GM21786 (cell line): ENCODE data around the gene PKHD1.

ENCODE experiments used
- ATAC-seq: cut with Tn5 transposase; IDR thresholded peaks from one replicate; pipeline ENCODE4 v1.9.1; 2021; ENCODE audit not compliant: unreplicated experiment

Gene PKHD1

DNA sequence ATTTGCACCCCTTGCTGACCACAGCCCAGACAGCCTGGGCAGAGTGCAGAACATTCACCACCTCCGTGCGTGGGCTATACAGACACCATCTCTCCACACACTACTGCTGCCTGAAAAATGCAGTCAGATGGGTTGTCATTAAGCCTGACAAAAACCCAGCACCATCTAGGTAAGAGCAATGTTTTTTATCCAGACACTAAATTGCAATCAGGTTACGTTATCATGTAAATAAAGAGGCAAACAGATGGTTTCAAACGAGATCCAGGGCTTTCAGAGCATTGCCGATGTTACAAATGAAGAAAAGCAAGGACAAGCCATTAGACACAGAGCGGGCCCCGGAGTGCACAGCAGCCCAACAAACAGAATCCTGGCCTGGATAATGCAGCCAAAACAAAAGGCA is 269.6 kb downstream of the PKHD1 start:
- ATAC-seq, result no peak

DNA sequence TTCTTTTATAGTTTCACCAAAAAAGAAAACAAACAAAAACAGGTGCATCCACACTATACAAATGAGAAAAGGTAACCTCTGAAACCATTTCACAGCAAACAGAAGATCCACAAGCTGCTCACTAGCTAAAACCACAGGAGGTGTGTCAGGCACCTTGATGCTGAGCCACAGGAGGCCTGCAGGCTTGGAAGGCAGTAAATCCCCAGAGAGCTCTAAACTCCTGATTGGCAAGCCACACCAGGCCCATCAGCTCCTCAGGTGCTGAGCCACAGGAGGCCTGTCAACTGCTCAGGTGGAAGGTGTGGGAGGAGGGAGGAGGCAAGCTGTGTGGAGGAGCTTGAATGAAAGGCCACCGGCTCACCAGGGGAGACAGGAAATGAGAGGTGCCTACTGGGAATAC is 273.0 kb downstream of the PKHD1 start:
- peak; percentile 70 for ATAC-seq

DNA sequence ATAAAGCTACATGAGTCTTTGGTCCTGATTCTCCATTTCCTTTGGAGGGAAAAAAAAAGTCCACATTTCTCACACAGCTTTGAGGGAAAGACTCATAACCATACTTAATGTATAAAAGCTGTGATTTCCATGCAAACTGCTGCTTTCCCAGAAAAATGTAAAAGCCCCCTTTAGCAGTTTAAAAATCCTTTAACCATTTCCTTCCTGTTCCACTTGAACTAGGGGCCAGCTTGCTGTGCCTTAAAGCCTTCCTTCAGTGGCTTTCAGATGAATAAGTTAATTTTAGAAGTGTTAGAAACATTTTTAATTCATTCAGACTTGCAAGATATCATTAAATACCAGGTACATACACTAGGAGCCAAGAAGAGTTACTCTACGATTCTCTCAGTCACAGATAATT is 273.5 kb downstream of the PKHD1 start:
- ATAC-seq, result no peak

DNA sequence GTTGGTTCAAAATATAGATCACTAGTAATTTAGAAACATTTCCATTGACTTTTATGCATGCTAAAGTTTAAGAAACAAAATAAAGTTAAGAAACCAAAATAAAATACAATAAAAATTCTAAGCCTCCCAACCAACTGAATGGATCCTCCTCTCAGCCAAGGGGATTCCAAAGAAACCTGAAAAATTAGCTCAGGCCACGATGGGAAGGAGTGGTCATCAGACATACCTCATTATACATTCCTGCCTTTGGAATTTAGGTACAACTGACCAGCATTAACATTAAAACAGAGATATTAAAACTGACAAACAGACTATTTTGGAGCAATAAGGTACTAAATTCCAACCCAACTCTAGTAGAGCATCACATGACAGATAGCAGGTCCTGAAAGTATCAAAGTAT is 275.2 kb downstream of the PKHD1 start:
- no peak for ATAC-seq

DNA sequence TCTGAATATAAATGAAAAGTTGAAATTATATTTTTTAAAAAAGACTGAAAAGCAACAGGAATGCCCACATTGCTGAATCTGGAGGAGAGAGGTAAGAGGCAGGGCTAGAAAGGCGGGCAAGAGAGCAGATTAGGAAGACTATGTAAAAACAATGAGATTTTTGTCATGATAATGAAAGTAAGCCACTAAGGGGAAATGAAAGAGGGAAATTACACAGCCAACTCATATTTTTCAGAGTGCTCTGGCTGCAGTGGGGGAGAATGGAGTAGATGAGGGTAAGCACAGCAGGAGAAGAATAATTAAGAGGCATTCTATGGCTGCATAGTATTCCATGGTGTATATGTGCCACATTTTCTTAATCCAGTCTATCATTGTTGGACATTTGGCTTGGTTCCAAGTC is 281.9 kb downstream of the PKHD1 start:
- peak; percentile 99 for ATAC-seq

DNA sequence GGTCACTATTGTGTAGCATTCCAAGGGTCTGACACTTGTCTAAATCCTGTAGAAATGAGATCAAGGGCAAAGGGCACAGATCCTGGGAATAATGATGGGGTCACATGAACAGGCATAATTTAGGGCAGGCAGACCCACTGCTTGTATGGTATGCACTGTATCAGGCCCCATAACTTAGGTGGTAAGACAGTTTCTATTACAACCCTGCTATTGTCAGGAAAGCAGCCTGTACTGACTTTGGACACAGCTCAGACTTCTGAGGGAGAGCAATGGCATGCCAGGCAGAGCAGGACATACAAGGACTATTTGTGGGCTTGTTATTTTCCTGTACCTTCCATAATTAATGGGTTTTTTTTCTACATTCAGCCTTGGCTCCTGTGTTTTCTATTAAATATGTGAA is 286.8 kb downstream of the PKHD1 start:
- ATAC-seq, result no peak

DNA sequence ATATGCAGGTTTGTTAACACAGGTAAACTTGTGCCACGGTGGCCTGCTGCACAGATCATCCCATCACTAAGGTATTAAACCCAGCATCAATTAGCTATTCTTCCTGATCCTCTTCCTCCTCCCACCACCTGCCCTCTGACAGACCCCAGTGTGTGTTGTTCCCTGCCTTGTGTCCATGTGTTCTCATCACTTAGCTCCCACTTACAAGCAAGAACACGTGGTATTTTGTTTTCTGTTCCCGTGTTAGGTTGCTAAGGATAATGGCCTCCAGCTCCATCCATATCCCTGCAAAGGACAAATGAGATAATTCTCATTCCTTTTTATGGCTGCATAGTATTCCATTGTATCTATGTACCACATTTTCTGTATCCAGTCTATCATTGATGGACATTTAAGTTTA is 294.0 kb downstream of the PKHD1 start:
- no peak for ATAC-seq

DNA sequence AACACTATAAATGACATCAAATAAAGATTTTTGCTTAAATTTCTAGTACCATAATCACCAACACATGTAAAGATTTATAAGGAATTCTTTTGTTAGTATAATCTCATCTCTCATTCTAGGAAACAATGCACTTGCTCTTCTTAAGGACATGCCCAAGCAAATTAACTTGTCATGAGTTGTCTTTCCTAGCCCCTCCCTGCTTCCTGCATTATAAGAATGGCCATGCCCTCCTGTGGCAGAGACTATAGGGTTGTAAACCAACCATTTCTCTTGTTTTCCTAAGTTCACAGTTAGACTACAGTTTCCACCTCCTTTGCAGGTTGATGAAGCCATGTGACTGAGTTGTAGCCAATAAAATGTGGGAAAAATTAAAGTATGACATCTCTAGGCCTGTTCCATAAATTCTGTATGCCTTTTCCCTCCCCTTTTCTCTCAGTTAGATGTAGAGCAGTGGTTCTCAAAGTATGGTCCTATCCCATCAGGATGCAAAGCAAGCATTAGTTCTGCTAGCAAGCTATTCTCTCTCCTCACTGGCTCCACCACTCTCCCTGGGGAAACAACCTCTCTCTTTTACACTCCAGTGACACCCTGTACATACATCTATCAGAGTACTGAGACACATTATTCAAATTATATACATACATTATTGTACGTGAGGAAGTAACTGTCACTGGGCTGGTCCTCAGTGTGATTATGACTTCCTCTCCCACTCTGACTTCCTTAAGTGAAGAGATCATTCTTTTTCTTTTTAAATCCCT is 295.0 kb downstream of the PKHD1 start:
- ATAC-seq, result no peak

DNA sequence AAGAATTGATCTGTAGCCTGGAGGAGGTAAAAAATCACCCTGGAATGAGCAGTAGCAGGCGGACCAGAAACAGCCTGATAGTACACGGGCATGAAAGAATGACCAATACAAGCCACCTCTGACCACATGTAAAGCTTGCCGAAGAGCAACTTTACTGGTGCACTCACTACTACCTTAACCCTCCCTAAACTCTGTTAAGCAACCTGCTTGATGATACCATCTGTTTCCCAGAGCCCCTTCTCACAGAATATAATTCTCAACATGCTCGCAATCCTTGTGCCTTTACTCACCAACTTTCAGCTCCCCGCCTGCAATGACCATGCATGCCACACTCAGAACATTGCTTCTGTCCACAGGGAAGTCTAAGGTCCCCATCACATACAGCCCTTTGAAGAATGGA is 296.5 kb downstream of the PKHD1 start:
- ATAC-seq, result no peak

DNA sequence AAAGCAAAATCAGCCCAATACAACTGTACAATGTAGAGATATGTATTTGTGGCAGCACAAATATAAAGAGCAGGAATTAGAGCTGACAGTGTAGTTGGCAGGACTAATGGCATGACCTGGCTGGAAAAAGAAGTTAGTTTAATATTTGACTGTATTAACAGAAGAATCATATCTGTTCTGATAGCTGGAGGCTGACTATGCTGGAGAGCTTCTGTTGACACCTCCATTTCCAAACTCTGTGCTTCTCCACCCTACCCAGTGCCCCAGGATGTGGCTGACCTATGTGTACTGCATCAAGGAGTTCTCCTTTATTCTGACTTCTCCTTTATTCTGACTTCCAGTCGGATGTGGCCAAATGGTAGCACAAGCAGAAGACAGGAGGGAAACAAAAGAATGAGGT is 299.3 kb downstream of the PKHD1 start:
- ATAC-seq, result no peak

DNA sequence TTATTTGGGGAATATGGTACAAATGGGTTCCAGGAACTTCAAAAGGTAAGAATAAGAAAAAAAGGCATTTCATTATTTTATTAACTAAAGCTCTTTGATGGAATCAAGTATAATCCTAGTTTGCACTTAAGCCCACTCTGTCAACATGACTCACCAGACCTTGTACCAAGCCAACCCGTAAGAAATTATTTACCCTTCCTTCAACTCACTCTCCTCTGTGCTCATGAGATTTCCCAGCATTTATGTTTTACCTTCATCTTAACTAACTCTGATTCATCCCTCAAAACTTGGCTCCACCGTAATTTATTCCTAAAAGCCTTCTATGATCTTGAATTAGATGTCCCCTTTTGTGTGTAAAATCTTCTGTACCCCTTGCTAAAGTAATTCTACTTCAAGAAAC is 308.7 kb downstream of the PKHD1 start:
- ATAC-seq, result no peak

DNA sequence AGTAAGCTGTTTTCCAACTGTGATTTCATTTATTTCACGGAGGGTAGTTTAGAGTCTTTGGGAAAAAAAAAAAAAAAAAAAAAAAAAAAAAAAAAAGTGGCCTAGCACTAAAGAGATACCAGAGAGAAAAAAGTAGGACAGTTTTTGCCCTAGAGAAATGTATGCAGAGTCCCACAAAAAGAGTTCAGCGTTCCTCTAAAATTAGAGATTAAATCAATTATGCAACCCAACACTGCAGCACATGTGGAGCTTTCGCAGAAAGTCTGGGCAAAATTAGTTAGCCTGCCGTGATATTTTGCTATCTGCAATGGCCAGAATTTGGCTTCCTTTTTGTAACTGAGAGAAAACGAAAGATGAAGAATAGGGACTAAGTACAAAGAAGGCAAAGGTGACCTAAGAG is 309.8 kb downstream of the PKHD1 start:
- ATAC-seq, result no peak

DNA sequence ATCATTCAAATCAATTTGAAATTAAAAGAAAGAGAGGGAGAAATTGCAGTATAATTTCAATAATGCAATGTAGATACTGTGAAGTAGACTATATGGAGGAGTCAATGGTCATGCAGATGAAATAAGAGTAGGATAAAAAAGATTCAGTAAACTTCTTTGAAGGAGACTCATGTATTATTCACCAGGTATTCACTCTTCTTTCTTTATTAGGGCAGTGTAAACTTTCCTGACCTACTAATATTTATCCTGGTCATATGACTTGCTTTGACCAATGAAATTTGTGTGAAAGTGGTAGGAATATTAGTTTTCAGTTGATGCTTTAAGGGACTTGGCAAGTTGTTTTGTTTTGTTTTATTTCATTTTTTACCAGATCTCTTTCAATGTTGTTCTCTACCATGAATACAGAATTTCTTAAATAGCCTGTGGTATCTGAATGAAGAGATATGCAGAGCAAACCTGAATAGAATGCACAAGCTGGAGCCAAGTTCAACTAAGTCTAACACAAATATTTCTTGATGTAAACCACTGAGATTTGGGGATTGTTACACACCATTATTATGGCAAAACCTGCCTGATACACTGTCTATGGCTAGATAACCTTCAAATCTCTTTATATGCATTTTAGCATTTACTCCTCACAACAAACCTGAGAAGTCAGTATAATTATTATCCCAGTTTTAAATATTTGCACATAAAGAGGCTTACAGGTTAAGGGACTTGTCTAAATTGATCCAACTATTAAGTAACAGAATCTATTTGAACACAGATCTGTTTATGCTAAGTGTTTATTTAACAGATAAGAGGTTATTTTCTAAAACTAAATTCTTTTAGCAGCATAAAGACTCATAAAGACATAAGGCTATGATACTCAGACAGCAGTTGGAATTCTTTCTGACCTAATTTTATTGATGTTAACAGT is 311.2 kb downstream of the PKHD1 start:
- ATAC-seq, result no peak

DNA sequence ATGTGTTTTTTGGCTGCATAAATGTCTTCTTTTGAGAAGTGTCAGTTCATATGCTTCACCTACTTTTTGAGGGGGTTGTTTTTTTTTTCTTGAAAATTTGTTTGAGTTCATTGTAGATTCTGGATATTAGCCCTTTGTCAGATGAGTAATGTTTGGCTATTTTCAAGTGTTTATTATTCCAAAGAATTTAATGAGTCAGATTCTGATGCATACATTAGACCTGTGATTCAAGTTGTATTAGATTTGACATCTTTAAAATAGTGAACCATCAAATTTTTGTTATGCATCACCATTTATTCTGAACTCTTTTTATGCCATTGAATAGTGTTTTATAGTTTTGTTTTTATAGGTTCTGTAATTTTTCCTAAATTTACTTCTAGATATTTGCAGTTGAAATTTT is 319.3 kb downstream of the PKHD1 start:
- no peak for ATAC-seq

DNA sequence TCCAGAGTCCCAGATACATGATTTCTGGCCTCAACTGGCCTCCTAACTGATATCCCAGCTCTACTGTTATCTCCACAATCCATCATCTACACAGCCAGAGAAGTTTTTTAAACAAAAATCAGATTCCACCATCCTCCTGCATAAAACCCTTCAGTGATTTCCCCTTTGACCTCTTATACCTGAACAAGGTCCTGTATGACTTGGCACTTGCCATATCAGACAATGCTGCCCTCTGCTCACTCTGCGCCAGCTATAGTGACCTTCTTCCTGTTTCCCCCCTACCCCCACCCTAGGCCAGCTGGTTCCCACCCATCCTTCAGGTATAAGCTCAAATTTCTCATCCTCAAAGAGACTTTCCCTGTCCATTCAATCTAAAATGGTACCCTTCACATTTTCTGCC is 322.2 kb downstream of the PKHD1 start:
- no peak for ATAC-seq

DNA sequence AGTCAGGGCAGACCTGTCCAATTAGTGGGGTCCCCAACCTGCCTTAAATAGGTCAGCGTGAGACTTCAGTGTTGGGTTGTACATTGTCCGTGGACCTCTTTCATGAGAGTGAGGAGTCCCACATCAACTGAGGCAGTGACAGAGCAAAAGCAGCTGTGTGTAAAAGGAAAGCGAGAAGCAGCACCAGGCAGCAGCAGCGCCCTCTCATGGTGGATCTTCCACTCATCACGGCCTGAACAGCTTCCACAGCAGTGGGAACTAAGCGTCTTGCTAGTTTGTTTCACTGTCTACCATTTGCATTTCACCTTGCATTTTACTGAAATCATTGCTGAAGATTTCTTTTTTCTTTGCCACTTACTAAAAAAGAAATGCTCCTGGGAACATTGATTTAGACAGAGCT is 333.8 kb downstream of the PKHD1 start:
- ATAC-seq, result peak; percentile 54

DNA sequence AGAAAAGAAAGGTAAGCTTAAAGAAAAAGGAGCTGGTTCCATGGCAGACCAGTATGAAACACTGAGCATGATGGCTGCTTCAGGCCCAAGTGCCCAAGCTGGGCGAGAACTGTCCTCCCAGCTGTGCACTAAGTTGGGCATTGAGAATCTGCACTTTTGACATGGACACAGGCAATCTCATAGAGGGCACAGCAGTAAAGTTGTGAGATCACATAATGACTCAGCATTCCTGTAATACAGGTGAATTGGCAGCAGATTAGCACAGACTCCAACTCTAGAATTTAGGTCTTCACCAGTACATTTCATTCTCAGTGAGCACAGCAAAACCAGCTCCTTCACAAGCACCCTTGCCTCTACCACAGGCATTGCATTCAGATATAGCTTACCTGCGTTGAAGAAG is 343.4 kb downstream of the PKHD1 start:
- no peak for ATAC-seq

DNA sequence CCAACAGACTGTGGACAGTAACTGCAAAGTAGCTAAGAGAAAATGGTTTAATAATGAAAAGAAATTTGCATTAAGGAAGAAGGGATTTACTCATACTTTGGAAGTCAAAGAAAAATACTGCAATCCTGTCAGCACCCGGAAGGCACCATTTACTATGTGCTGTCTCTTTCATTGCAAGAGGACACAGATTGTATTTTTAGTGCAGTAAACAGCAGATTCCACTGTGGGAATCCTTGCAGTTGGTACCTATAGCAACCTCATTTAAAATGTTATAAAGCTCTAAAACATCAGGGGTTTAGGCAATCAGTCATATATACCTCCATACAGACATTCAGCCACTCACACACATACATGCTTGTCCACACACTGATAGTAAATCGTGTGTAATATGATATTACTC is 346.8 kb downstream of the PKHD1 start:
- ATAC-seq, result no peak

DNA sequence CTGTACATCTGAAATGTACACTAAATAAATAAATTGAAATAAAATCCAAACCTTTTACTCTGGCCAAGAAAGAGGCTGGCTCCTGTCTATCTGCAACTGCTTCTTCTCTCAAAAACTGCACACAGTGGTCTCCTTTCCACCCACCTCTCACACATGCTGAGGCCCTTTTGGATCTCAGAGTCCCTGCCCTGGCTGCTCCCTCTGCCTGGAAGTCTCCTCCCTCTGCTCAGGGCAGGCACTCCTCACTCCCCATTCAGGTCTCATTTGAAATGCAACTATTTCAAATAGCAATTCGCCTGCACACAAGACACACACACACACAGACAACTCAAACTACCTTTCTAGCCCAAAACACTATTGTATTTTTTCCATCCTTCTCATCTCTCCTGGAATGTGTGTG is 348.8 kb downstream of the PKHD1 start:
- ATAC-seq, result no peak

DNA sequence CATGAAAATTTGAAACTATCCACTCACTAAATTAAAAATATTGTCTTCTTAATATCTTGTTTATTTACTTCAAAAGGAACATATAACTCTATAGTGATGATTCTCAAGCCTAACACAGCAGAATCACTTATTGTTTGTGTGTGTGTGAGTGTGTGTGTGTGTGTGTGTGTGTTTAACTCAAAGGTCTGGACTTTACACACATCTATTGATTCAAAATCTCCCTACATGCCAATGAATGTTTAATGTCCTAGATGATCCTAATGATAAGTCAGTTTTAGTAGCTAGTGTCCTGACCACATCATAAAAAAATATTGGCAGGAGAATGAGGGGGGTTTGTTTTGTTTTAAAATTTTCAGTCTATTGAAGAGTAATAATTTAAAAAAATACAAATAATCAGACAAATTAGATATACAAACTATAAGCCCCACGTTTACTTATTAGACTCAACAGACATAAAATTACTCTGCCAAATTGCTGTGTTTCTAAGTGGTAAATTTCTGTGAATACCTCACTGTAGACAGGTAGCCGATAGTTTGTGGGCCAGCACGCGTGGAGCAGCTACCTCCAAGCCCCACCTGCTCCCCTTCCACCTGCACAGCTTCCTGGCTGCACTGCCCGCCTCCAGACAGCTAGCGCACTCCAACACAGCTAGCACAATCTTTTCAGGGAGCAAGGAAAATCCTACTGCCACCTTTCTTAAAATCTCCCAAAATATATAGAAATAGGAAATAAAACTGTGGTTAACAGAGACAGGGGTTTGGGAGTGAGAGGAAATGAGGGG is 349.6 kb downstream of the PKHD1 start:
- no peak for ATAC-seq

DNA sequence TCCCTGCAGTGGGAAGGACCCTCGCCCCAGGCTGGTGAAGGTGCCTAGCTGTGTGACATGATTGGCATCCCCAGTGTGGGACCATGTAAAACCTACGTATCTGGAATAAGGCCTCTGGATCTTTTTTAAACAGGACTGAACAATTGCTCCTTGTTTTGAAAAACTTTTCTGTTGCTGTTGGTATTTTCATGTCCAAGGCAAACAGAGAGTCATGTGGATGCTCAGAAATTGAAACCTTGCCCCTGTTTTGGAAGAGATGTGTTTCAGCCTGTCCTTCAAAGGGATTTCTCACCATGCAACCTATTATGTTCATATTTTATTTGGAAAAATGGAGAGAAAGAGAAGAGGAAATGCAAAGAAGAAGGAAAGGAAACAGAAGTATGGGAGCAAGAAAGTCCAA is 362.3 kb downstream of the PKHD1 start:
- no peak for ATAC-seq

DNA sequence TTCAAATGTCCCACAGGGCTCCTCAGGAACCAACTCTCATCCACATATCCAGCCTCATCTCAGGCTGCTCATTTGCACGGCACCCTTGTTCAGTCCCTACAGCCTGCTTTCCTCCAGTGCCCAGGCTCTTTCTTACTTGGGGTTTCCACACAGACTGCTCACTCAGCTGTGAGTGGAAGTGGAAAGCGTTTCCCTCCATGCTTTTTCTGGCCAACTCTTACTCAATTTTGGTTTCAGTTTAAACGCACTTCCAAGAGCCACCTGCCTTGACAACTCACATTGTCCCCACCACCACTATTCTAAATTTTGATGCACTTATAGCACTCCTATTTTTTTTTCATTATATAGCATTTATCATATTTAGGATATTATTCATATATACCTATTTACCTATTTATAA is 367.1 kb downstream of the PKHD1 start:
- no peak for ATAC-seq
